Globus pallidus (tissue), 1 donor: ENCODE results near the gene COL4A2.

ENCODE experiments used
- DNase-seq: peaks from one replicate; pipeline ENCODE4 v3.0.0-alpha.2; 2015; ENCODE audit warnings: low spot score

COL4A2 gene

GRCh38 chr13:110419381-110419791, 112.3 kb downstream of the COL4A2 start:
- no peak for DNase-seq

GRCh38 chr13:110419946-110420345, 112.9 kb downstream of the COL4A2 start:
- no peak for DNase-seq

- no peak for DNase-seq
Measured at GRCh38 chr13:110420626-110421025, 113.5 kb downstream of the COL4A2 start.

GRCh38 chr13:110421061-110421460, 114.0 kb downstream of the COL4A2 start:
- no peak for DNase-seq

- DNase-seq: no peak
Measured at GRCh38 chr13:110421696-110422385, 114.8 kb downstream of the COL4A2 start.

GRCh38 chr13:110422913-110423688, 116.0 kb downstream of the COL4A2 start:
- DNase-seq: no peak

GRCh38 chr13:110423689-110424302, 116.7 kb downstream of the COL4A2 start:
- no peak for DNase-seq

GRCh38 chr13:110424569-110425443, 117.7 kb downstream of the COL4A2 start:
- no peak for DNase-seq

GRCh38 chr13:110425444-110425780, 118.3 kb downstream of the COL4A2 start:
- DNase-seq: no peak

GRCh38 chr13:110426735-110427134, 119.7 kb downstream of the COL4A2 start:
- peak; percentile 27 for DNase-seq

- no peak for DNase-seq
Measured at GRCh38 chr13:110428313-110428712, 121.2 kb downstream of the COL4A2 start.

- DNase-seq: no peak
Measured at GRCh38 chr13:110430391-110431336, 123.6 kb downstream of the COL4A2 start.

GRCh38 chr13:110431425-110432294, 124.6 kb downstream of the COL4A2 start:
- DNase-seq: no peak

GRCh38 chr13:110432522-110432921, 125.4 kb downstream of the COL4A2 start:
- no peak for DNase-seq

- no peak for DNase-seq
Measured at GRCh38 chr13:110433014-110433413, 125.9 kb downstream of the COL4A2 start.

- no peak for DNase-seq
Measured at GRCh38 chr13:110434629-110435028, 127.5 kb downstream of the COL4A2 start.

GRCh38 chr13:110435331-110435730, 128.2 kb downstream of the COL4A2 start:
- DNase-seq: no peak

GRCh38 chr13:110436276-110436675, 129.2 kb downstream of the COL4A2 start:
- no peak for DNase-seq

GRCh38 chr13:110436786-110437370, 129.8 kb downstream of the COL4A2 start:
- no peak for DNase-seq

- no peak for DNase-seq
Measured at GRCh38 chr13:110438211-110438610, 131.1 kb downstream of the COL4A2 start.
